HG02763 (cell line): Measurements from ENCODE around the gene CXCL14.

Experiments used
- ATAC-seq: cut with Tn5 transposase; IDR thresholded peaks from one replicate; pipeline ENCODE4 v1.9.1; 2021; ENCODE audit warnings: mild to moderate bottlenecking, moderate library complexity; ENCODE audit not compliant: unreplicated experiment

Gene CXCL14

GRCh38 chr5:135578685-135579341 lies at the start of gene CXCL14:
Gene CXCL14, minus strand, starts transcription at chr5:135578991. Its CDS starts 213 bp downstream, at chr5:135578778.
- no peak for ATAC-seq

GRCh38 chr5:135626636-135627035 lies 47.8 kb upstream of the CXCL14 start:
- no peak for ATAC-seq

- ATAC-seq, result no peak
These were observed 47.2 kb upstream of the CXCL14 start for GRCh38 chr5:135625961-135626360.

GRCh38 chr5:135625486-135625885 lies 46.7 kb upstream of the CXCL14 start:
- no peak for ATAC-seq

GRCh38 chr5:135625061-135625460 lies 46.3 kb upstream of the CXCL14 start:
- no peak for ATAC-seq

- ATAC-seq, result no peak
These were observed 44.5 kb upstream of the CXCL14 start for GRCh38 chr5:135623186-135623715.

GRCh38 chr5:135615581-135616260 lies 36.9 kb upstream of the CXCL14 start:
- ATAC-seq, result no peak

GRCh38 chr5:135615171-135615570 lies 36.4 kb upstream of the CXCL14 start:
- ATAC-seq, result no peak

- ATAC-seq, result no peak
These were observed 31.2 kb upstream of the CXCL14 start for GRCh38 chr5:135609981-135610380.

GRCh38 chr5:135608761-135609443 lies 30.1 kb upstream of the CXCL14 start:
- ATAC-seq, result no peak

GRCh38 chr5:135608361-135608760 lies 29.6 kb upstream of the CXCL14 start:
- ATAC-seq, result no peak

- ATAC-seq, result no peak
These were observed 27.6 kb upstream of the CXCL14 start for GRCh38 chr5:135606431-135606830.

- no peak for ATAC-seq
These were observed 26.4 kb upstream of the CXCL14 start for GRCh38 chr5:135605221-135605620.

GRCh38 chr5:135604056-135604455 lies 25.3 kb upstream of the CXCL14 start:
- ATAC-seq, result no peak

- no peak for ATAC-seq
These were observed 24.3 kb upstream of the CXCL14 start for GRCh38 chr5:135602882-135603721.

- no peak for ATAC-seq
These were observed 22.7 kb upstream of the CXCL14 start for GRCh38 chr5:135601466-135601865.

GRCh38 chr5:135600971-135601381 lies 22.2 kb upstream of the CXCL14 start:
- ATAC-seq, result no peak

GRCh38 chr5:135600152-135600570 lies 21.4 kb upstream of the CXCL14 start:
- ATAC-seq, result no peak

GRCh38 chr5:135599421-135600151 lies 20.8 kb upstream of the CXCL14 start:
- ATAC-seq, result no peak
